WTC11 (cell line): ENCODE measurements around the gene TSPO.

ENCODE experiments used
- ETV6 ChIP-seq: sonication (generic); formaldehyde crosslinking; IDR thresholded peaks from 2 replicates; pipeline ENCODE4 v1.8.1; 2022; ENCODE audit warnings: mild to moderate bottlenecking, missing genetic modification reagents
- JUN ChIP-seq: sonication (generic); formaldehyde crosslinking; IDR thresholded peaks from 2 replicates; pipeline ENCODE4 v1.8.0; 2023; ENCODE audit warnings: mild to moderate bottlenecking, missing genetic modification reagents
- NR3C1 ChIP-seq: sonication (generic); formaldehyde crosslinking; conservative IDR thresholded peaks from 2 replicates; pipeline ENCODE4 v1.8.1; 2023; ENCODE audit warnings: low read depth, mild to moderate bottlenecking, missing genetic modification reagents
- ZNF121 ChIP-seq: sonication (generic); formaldehyde crosslinking; IDR thresholded peaks from 2 replicates; pipeline ENCODE4 v1.8.0; 2023; ENCODE audit warnings: missing genetic modification reagents
- TF ChIP-seq, protein P1 (sequence below): sonication (generic); formaldehyde crosslinking; IDR thresholded peaks from 2 replicates; pipeline ENCODE4 v1.8.0; 2022; ENCODE audit warnings: missing genetic modification reagents
- TF ChIP-seq, protein P2 (sequence below): fragments of 200-600 bp; IDR thresholded peaks from 2 replicates; pipeline ENCODE4 v1.8.0; 2022; ENCODE audit warnings: antibody characterized with exemption
- TF ChIP-seq, protein P3 (sequence below): sonication (generic); formaldehyde crosslinking; IDR thresholded peaks from 2 replicates; pipeline ENCODE4 v1.8.0; 2022; ENCODE audit warnings: mild to moderate bottlenecking, missing genetic modification reagents
- TF ChIP-seq, protein P4 (sequence below): sonication (generic); formaldehyde crosslinking; IDR thresholded peaks from 2 replicates; pipeline ENCODE4 v1.8.0; 2022; ENCODE audit warnings: mild to moderate bottlenecking, missing genetic modification reagents
- TF ChIP-seq, protein P5 (sequence below): sonication (generic); formaldehyde crosslinking; IDR thresholded peaks from 2 replicates; pipeline ENCODE4 v1.8.1; 2023; ENCODE audit warnings: mild to moderate bottlenecking, missing genetic modification reagents, borderline replicate concordance

DNA sequence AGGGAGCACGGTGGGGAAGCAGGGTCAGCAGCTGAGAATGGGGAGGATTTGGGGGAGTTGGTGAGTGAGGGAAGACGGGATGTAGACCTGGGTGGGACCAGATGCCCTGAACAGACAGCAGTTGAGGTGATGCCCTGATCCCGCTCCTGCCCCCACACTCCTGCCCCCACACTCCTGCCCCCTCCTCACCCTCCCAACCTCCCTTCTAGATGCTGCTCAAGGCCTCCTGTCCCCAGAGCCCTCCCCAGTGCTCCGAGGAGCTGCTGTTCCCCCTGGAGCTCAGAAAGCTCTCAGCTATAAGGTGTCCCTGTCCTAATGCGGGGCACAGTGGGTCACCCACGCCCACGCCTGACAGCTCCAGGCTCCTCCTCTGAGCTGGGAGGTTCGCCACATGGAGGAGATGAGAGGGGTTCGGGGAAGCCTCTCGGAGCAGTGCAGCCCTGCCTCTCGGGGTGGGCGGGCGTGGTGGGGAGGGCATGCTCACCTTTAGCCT lies 60.6 kb downstream of the TSPO start:
- TF ChIP-seq JUN (CRISPR knock-in tag) (no peak), ETV6 (CRISPR knock-in tag) (no peak), NR3C1 (no peak), ZNF121 (no peak)
- TF ChIP-seq, protein P1, sequence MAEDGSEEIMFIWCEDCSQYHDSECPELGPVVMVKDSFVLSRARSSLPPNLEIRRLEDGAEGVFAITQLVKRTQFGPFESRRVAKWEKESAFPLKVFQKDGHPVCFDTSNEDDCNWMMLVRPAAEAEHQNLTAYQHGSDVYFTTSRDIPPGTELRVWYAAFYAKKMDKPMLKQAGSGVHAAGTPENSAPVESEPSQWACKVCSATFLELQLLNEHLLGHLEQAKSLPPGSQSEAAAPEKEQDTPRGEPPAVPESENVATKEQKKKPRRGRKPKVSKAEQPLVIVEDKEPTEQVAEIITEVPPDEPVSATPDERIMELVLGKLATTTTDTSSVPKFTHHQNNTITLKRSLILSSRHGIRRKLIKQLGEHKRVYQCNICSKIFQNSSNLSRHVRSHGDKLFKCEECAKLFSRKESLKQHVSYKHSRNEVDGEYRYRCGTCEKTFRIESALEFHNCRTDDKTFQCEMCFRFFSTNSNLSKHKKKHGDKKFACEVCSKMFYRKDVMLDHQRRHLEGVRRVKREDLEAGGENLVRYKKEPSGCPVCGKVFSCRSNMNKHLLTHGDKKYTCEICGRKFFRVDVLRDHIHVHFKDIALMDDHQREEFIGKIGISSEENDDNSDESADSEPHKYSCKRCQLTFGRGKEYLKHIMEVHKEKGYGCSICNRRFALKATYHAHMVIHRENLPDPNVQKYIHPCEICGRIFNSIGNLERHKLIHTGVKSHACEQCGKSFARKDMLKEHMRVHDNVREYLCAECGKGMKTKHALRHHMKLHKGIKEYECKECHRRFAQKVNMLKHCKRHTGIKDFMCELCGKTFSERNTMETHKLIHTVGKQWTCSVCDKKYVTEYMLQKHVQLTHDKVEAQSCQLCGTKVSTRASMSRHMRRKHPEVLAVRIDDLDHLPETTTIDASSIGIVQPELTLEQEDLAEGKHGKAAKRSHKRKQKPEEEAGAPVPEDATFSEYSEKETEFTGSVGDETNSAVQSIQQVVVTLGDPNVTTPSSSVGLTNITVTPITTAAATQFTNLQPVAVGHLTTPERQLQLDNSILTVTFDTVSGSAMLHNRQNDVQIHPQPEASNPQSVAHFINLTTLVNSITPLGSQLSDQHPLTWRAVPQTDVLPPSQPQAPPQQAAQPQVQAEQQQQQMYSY (CRISPR knock-in tag): no peak
- TF ChIP-seq, protein P2, sequence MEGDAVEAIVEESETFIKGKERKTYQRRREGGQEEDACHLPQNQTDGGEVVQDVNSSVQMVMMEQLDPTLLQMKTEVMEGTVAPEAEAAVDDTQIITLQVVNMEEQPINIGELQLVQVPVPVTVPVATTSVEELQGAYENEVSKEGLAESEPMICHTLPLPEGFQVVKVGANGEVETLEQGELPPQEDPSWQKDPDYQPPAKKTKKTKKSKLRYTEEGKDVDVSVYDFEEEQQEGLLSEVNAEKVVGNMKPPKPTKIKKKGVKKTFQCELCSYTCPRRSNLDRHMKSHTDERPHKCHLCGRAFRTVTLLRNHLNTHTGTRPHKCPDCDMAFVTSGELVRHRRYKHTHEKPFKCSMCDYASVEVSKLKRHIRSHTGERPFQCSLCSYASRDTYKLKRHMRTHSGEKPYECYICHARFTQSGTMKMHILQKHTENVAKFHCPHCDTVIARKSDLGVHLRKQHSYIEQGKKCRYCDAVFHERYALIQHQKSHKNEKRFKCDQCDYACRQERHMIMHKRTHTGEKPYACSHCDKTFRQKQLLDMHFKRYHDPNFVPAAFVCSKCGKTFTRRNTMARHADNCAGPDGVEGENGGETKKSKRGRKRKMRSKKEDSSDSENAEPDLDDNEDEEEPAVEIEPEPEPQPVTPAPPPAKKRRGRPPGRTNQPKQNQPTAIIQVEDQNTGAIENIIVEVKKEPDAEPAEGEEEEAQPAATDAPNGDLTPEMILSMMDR: no peak
- TF ChIP-seq, protein P3, sequence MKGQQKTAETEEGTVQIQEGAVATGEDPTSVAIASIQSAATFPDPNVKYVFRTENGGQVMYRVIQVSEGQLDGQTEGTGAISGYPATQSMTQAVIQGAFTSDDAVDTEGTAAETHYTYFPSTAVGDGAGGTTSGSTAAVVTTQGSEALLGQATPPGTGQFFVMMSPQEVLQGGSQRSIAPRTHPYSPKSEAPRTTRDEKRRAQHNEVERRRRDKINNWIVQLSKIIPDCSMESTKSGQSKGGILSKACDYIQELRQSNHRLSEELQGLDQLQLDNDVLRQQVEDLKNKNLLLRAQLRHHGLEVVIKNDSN (CRISPR knock-in tag): no peak
- TF ChIP-seq, protein P4, sequence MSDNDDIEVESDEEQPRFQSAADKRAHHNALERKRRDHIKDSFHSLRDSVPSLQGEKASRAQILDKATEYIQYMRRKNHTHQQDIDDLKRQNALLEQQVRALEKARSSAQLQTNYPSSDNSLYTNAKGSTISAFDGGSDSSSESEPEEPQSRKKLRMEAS (CRISPR knock-in tag): no peak
- TF ChIP-seq, protein P5, sequence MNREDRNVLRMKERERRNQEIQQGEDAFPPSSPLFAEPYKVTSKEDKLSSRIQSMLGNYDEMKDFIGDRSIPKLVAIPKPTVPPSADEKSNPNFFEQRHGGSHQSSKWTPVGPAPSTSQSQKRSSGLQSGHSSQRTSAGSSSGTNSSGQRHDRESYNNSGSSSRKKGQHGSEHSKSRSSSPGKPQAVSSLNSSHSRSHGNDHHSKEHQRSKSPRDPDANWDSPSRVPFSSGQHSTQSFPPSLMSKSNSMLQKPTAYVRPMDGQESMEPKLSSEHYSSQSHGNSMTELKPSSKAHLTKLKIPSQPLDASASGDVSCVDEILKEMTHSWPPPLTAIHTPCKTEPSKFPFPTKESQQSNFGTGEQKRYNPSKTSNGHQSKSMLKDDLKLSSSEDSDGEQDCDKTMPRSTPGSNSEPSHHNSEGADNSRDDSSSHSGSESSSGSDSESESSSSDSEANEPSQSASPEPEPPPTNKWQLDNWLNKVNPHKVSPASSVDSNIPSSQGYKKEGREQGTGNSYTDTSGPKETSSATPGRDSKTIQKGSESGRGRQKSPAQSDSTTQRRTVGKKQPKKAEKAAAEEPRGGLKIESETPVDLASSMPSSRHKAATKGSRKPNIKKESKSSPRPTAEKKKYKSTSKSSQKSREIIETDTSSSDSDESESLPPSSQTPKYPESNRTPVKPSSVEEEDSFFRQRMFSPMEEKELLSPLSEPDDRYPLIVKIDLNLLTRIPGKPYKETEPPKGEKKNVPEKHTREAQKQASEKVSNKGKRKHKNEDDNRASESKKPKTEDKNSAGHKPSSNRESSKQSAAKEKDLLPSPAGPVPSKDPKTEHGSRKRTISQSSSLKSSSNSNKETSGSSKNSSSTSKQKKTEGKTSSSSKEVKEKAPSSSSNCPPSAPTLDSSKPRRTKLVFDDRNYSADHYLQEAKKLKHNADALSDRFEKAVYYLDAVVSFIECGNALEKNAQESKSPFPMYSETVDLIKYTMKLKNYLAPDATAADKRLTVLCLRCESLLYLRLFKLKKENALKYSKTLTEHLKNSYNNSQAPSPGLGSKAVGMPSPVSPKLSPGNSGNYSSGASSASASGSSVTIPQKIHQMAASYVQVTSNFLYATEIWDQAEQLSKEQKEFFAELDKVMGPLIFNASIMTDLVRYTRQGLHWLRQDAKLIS (CRISPR knock-in tag): no peak
